DOHH2 (cell line): Measurements from ENCODE around the gene CXCR5.
A peak's percentile ranks its signal among the peaks of the same experiment; 100 is the strongest.

ENCODE experiments used
- H3F3A ChIP-seq: fragments of 200-600 bp; sonication (generic), shearing (Covaris generic); 2 replicates; pipeline ENCODE4 v1.6.0; 2016; ENCODE audit warnings: antibody characterized with exemption, mild to moderate bottlenecking; ENCODE audit not compliant: control insufficient read depth, insufficient read depth
- H3K27ac ChIP-seq: fragments of 200-600 bp; sonication (generic); 2 replicates; pipeline ENCODE4 v1.5.1; 2014; ENCODE audit warnings: low read depth, mild to moderate bottlenecking, low read length, moderate library complexity
- H3K27me3 ChIP-seq: fragments of 200-600 bp; sonication (generic); 2 replicates; pipeline ENCODE4 v1.6.1; 2014; ENCODE audit warnings: mild to moderate bottlenecking, low read length, mixed read lengths; ENCODE audit not compliant: control insufficient read depth
- H3K36me3 ChIP-seq: fragments of 200-600 bp; sonication (generic); 2 replicates; pipeline ENCODE4 v1.6.1; 2014; ENCODE audit warnings: mild to moderate bottlenecking, low read length, moderate library complexity, mixed read lengths; ENCODE audit not compliant: control insufficient read depth
- H3K4me1 ChIP-seq: fragments of 200-600 bp; sonication (generic); 2 replicates; pipeline ENCODE4 v1.6.1; 2014; ENCODE audit warnings: mild to moderate bottlenecking, low read length, mixed read lengths; ENCODE audit not compliant: control insufficient read depth
- H3K4me2 ChIP-seq: fragments of 200-600 bp; sonication (generic); 2 replicates; pipeline ENCODE4 v1.6.0; 2014; ENCODE audit warnings: mild to moderate bottlenecking, low read length, moderate library complexity
- H3K4me3 ChIP-seq: fragments of 200-600 bp; sonication (generic); 2 replicates; pipeline ENCODE4 v1.5.1; 2014; ENCODE audit warnings: mild to moderate bottlenecking, low read length, mixed read lengths
- H3K79me2 ChIP-seq: fragments of 200-600 bp; sonication (generic); 2 replicates; pipeline ENCODE4 v1.6.1; 2014; ENCODE audit warnings: mild to moderate bottlenecking, low read length, mixed read lengths; ENCODE audit not compliant: control insufficient read depth
- H3K9me2 ChIP-seq: fragments of 200-600 bp; sonication (generic); replicated peaks from 2 replicates; pipeline ENCODE4 v1.6.1; 2014; ENCODE audit warnings: mild to moderate bottlenecking, low read length, mixed read lengths; ENCODE audit not compliant: control insufficient read depth
- H3K9me3 ChIP-seq: fragments of 200-600 bp; sonication (generic); 2 replicates; pipeline ENCODE4 v1.6.1; 2014; ENCODE audit warnings: antibody characterized with exemption, low read length, mixed read lengths; ENCODE audit not compliant: control insufficient read depth, insufficient read depth
- H4K20me1 ChIP-seq: fragments of 200-600 bp; sonication (generic); 2 replicates; pipeline ENCODE4 v1.6.0; 2014; ENCODE audit warnings: low read depth, mild to moderate bottlenecking, antibody characterized with exemption, low read length, moderate library complexity; ENCODE audit not compliant: control insufficient read depth, insufficient read depth
- EZH2phosphoT487 ChIP-seq: fragments of 200-600 bp; sonication (generic); IDR thresholded peaks from 2 replicates; pipeline ENCODE4 v1.6.1; 2017; ENCODE audit warnings: borderline replicate concordance, mild to moderate bottlenecking, antibody characterized with exemption, low read length, moderate library complexity, mixed read lengths
- TF ChIP-seq, protein P1 (sequence below): fragments of 200-600 bp; sonication (generic); IDR thresholded peaks from one replicate; pipeline ENCODE4 v1.5.1; 2014; ENCODE audit warnings: antibody characterized with exemption, mild to moderate bottlenecking, low read depth, low read length; ENCODE audit not compliant: poor library complexity, severe bottlenecking

The CXCR5 gene

DNA sequence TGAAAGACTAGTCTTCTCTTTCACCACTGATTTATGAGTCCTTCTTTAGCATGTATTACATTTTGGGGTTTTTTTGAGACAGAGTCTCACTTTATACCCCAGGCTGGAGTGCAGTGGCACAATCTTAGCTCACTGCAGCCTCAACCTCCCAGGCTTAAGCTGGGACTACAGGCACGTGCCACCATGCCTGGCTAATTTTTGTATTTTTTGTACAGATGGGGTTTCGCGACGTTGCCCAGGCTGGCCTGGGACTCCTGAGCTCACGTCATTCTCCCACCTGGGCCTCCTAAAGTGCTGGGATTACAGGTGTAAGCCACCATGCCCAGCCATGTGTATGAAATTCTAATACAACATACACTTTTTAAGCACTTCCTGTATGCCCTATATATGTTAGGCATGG lies 26.3 kb upstream of the CXCR5 start:
- no peaks in the 10 kb centered on the region for H3K36me3 ChIP-seq
- no peaks in the 10 kb centered on the region for H3K27me3 ChIP-seq
- H3K4me2 ChIP-seq = peak overlapping the region; percentile 49
- H4K20me1 ChIP-seq = no peaks in the 10 kb centered on the region
- H3K4me3 ChIP-seq = peak overlapping the region; percentile 32
- H3F3A ChIP-seq = peaks cover 28% of the 10 kb centered on the region
- peaks cover 6% of the 10 kb centered on the region for H3K79me2 ChIP-seq
- peak overlapping the region; percentile 71 for H3K27ac ChIP-seq
- no peaks in the 10 kb centered on the region for H3K9me3 ChIP-seq
- peaks cover 68% of the 10 kb centered on the region for H3K4me1 ChIP-seq
- no peaks in the 10 kb centered on the region for H3K9me2 ChIP-seq
- TF ChIP-seq EZH2phosphoT487 = no peak
- TF ChIP-seq, protein P1, sequence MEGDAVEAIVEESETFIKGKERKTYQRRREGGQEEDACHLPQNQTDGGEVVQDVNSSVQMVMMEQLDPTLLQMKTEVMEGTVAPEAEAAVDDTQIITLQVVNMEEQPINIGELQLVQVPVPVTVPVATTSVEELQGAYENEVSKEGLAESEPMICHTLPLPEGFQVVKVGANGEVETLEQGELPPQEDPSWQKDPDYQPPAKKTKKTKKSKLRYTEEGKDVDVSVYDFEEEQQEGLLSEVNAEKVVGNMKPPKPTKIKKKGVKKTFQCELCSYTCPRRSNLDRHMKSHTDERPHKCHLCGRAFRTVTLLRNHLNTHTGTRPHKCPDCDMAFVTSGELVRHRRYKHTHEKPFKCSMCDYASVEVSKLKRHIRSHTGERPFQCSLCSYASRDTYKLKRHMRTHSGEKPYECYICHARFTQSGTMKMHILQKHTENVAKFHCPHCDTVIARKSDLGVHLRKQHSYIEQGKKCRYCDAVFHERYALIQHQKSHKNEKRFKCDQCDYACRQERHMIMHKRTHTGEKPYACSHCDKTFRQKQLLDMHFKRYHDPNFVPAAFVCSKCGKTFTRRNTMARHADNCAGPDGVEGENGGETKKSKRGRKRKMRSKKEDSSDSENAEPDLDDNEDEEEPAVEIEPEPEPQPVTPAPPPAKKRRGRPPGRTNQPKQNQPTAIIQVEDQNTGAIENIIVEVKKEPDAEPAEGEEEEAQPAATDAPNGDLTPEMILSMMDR = no peak

DNA sequence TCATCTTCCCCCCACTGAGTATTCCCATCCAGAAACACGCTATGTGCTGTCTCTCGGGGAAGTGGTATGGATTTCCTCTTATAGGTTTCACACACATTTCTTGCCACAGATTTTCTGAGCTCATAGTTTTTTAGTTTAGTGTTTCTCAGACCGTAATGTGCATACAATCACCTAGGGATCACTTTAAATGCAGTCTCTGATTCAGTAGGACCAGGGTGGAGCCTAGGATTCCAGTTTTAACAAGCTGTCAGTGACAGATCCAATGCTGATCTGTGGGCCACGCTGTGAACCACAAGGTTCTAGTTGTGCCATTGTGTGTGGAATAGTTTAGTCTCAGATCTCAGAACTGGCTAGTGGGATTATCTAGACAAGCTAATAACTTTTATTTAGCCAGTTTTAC lies 23.7 kb upstream of the CXCR5 start:
- Histone ChIP-seq H4K20me1 (no peaks in the 10 kb centered on the region), H3K27ac (peak overlapping the region; percentile 36), H3K4me1 (peaks cover 49% of the 10 kb centered on the region), H3F3A (peaks cover 20% of the 10 kb centered on the region), H3K36me3 (no peaks in the 10 kb centered on the region), H3K27me3 (no peaks in the 10 kb centered on the region), H3K9me3 (no peaks in the 10 kb centered on the region), H3K79me2 (no peaks in the 10 kb centered on the region), H3K4me2 (peak overlapping the region; percentile 10; the same call in 1 of the 2 replicates), H3K4me3 (no peak overlapping the region), H3K9me2 (no peaks in the 10 kb centered on the region)
- TF ChIP-seq, protein P1 = no peak
- no peak for TF ChIP-seq EZH2phosphoT487

DNA sequence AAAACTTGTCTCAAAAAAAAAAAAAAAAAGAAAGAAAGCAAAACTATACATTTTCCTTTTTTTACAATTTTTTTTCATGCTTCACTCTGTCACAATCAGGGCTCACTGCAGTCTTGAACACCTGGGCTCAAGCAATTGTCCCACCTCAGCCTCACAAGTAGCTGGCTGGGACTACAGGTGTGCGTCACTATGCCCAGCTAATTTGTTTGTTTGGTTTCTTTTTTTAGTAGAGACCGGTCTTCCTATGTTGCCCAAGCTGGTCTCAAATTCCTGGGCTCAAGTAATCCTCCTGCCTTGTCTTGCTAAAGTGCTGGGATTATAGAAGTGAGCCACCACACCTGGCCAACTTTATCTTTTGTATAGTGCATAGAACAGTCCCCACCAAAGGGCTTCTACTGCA lies 15.0 kb upstream of the CXCR5 start:
- H3K4me2 ChIP-seq = peak overlapping the region; percentile 66

DNA sequence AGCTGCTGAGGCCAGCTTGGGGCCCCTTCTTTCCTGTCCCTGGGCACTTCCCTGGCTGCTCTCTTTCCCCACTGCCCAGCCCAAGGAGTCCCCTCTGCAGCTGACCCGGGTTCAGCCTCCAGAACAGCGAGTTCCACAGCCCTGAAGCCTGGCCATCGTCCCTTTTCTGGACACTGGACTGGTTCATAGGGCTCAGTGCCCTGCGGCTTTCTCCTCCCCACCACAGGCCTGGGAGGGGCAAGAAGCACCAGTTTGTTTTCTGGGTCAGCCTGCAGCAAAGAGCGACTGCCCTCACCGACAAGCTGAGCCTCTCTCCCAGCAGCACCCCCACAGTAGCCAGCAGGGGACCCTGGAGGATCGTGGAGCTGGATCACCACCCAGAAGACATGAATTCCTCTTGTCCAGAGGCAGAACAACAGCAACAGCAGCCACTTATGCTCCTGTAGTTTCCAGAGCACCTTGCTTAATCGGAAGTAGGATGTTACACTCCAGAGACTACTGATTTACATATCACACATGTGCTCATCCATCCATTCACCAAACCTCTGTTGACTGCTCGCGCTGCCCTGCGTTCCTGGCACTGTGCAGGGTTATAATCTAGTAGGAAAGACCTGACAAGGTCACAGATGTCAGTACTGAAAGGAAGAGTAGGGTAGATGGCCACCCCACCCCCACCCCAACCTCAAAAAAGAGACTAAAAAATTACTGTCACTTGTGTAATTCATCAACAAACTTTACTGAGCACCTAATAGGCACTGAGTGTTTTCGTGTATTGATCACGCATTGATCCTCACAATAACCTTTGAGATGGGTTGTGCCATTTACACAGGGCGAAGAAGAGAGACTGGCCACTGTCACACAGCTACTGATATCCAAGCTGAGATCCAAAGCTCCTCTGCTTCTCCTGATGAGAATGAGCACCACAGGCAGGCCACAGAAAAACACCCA lies 13.0 kb upstream of the CXCR5 start:
- TF ChIP-seq EZH2phosphoT487 = no peak
- TF ChIP-seq, protein P1 = peak; percentile 58
- Histone ChIP-seq H3F3A (peaks cover 38% of the 10 kb centered on the region), H3K4me1 (peaks cover 91% of the 10 kb centered on the region), H3K27me3 (no peaks in the 10 kb centered on the region), H3K4me3 (peak overlapping the region; percentile 73), H3K9me3 (no peaks in the 10 kb centered on the region), H3K79me2 (no peaks in the 10 kb centered on the region), H3K4me2 (peak overlapping the region; percentile 90), H3K36me3 (no peaks in the 10 kb centered on the region; the same call in 1 of the 2 replicates), H3K9me2 (no peaks in the 10 kb centered on the region), H4K20me1 (no peaks in the 10 kb centered on the region), H3K27ac (peak overlapping the region; percentile 97)

More for the DNA sequence above, 15.0 kb upstream of the CXCR5 start:
- no peaks in the 10 kb centered on the region for H3K9me3 ChIP-seq
- no peaks in the 10 kb centered on the region for H3K9me2 ChIP-seq
- H3K27me3 ChIP-seq = no peaks in the 10 kb centered on the region
- H3K36me3 ChIP-seq = no peaks in the 10 kb centered on the region; the same call in 1 of the 2 replicates
- peaks cover 71% of the 10 kb centered on the region for H3K4me1 ChIP-seq
- no peaks in the 10 kb centered on the region for H3K79me2 ChIP-seq
- no peak for TF ChIP-seq EZH2phosphoT487
- H3F3A ChIP-seq = peaks cover 30% of the 10 kb centered on the region
- peak overlapping the region; percentile 97 for H3K27ac ChIP-seq
- no peaks in the 10 kb centered on the region for H4K20me1 ChIP-seq
- peak overlapping the region; percentile 53 for H3K4me3 ChIP-seq
